Lower leg skin (tissue), 4 donors: ENCODE data around the gene DGKH. TPM values are rescaled to one million over a fixed set of nuclear protein-coding genes. Genes with fewer than 3 reads are reported as not detected.

ENCODE experiments used
- DNase-seq, 2 donors: peaks; one replicate each; pipeline ENCODE4 v3.0.0-alpha.2; 2019; ENCODE audit warnings: low spot score in 2 of 2
- H3K4me3 ChIP-seq: fragments of 200-600 bp; sonication (generic); 2 replicates; pipeline ENCODE4 v1.5.1; 2017; ENCODE audit warnings: mild to moderate bottlenecking, low read depth; ENCODE audit not compliant: poor library complexity, severe bottlenecking
- POLR2A ChIP-seq, 2 donors: fragments of 450-650 bp; IDR thresholded peaks; one replicate each; pipeline ENCODE4 v1.6.1; 2016 to 2017; ENCODE audit warnings: antibody characterized with exemption in 2 of 2, mild to moderate bottlenecking in 1 of 2, moderate library complexity in 1 of 2
- WGBS, 2 donors: methylation state at CpG; one replicate each; pipeline ENCODE4 v1.1.5; 2018; 5-methylcytosine and 5-hydroxymethylcytosine counted together
- intact Hi-C: fragments of 100-400 bp; cut with DNase I; formaldehyde crosslinking; loops from one replicate; pipeline ENCODE4 v1.15.0; 2023; ENCODE audit warnings: low total_unique reads
- total RNA-seq, 4 donors: library from RNA; depleted of rRNA; stranded (reverse); fragments of >200 nt; gene quantifications; one replicate each; pipeline ENCODE4 v1.1.0, GENCODE V29; 2016
- TF ChIP-seq, protein P1 (sequence below), 3 donors: fragments of 450-650 bp; IDR thresholded peaks; one replicate each; pipeline ENCODE4 v1.5.1; 2016; ENCODE audit warnings: antibody characterized with exemption in 3 of 3, mild to moderate bottlenecking in 3 of 3, moderate library complexity in 2 of 3

Gene DGKH
- total RNA-seq, 4 donors from 2014 or later = 8.8 to 17.0 (median 10.9) TPM

DNA sequence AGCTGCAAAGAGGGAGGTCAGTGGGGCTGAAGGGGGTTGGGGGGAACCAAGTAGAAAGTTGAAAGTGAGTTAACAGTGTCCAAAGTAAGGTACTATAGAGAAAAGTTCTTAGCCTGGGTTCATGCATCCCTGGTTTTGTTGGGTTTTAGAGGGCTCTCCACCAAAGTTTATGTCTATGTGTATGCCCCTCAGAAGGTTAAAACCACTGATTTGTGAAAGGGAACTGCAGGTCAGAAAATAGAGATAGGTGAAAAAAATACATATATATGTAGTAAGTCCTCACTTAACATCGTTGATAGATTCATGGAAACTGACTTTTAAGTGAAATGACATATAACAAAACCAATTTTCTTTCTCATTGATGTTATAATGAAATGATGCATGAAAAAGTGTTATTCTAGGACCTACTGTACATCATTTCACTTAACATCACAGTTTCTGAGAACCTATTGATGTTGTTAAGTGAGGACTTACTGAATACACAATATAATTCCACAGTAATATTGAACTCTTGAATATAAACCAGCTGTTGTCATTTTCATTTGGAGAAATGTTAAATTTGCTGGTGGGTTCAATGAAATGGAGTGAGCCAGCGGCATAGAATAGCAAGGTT, 9.6 kb downstream of the DGKH start:
- intact Hi-C loops = no loop called here
- TF ChIP-seq, protein P1, sequence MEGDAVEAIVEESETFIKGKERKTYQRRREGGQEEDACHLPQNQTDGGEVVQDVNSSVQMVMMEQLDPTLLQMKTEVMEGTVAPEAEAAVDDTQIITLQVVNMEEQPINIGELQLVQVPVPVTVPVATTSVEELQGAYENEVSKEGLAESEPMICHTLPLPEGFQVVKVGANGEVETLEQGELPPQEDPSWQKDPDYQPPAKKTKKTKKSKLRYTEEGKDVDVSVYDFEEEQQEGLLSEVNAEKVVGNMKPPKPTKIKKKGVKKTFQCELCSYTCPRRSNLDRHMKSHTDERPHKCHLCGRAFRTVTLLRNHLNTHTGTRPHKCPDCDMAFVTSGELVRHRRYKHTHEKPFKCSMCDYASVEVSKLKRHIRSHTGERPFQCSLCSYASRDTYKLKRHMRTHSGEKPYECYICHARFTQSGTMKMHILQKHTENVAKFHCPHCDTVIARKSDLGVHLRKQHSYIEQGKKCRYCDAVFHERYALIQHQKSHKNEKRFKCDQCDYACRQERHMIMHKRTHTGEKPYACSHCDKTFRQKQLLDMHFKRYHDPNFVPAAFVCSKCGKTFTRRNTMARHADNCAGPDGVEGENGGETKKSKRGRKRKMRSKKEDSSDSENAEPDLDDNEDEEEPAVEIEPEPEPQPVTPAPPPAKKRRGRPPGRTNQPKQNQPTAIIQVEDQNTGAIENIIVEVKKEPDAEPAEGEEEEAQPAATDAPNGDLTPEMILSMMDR (IDR thresholded peaks at IDR 0.05) = no peak
- no peak for TF ChIP-seq POLR2A (IDR thresholded peaks at IDR 0.05)
- no peak overlapping the region for H3K4me3 ChIP-seq
- DNase-seq = no peak
- 97 to 99% methylated on average over 2 of the region's 2 CpGs for WGBS, 2 donors

- intact Hi-C loops = no loop called here
- no peak for TF ChIP-seq POLR2A (IDR thresholded peaks at IDR 0.05)
- TF ChIP-seq, protein P1 (IDR thresholded peaks at IDR 0.05) = no peak
- no peak for DNase-seq
- H3K4me3 ChIP-seq = no peak overlapping the region
Observed at GRCh38 chr13:42061943-42062342, 13.5 kb downstream of the DGKH start.

GRCh38 chr13:42063105-42063504, 14.7 kb downstream of the DGKH start:
- H3K4me3 ChIP-seq = no peak overlapping the region
- TF ChIP-seq POLR2A (IDR thresholded peaks at IDR 0.05) = no peak
- TF ChIP-seq, protein P1 (IDR thresholded peaks at IDR 0.05) = no peak
- DNase-seq = no peak
- 92 to 94% methylated on average over 2 of the region's 2 CpGs for WGBS, 2 donors
- intact Hi-C loops = no loop called here

- no peak for DNase-seq
Observed at GRCh38 chr13:42064259-42064658, 15.8 kb downstream of the DGKH start.

DNA sequence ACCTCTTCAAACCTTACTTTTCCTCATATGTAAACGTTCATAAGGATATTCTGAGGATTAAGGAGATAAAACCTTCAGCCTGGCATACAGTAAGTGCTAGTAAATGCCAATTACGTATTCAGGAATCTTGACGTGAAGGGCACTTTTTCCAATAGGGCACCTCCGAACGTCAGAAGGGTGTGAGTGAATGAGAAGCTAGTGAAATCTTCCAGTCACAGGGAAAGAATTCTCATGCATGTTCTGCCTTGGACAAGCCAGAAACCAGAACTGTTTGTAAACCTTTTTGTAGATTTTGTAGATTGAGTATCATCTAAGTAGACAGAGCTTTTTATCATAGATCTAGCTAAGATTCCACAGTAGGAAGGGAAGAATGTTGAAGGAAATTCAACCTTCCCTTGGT, 16.5 kb downstream of the DGKH start:
- TF ChIP-seq, protein P1 (IDR thresholded peaks at IDR 0.05) = no peak
- no peak for TF ChIP-seq POLR2A (IDR thresholded peaks at IDR 0.05)
- no peak for DNase-seq
- WGBS, 2 donors = 86 to 87% methylated on average over 5 of the region's 5 CpGs
- intact Hi-C loops = no loop called here
- no peak overlapping the region for H3K4me3 ChIP-seq

More at GRCh38 chr13:42064259-42064658, 15.8 kb downstream of the DGKH start:
- WGBS, 2 donors = 68 to 73% methylated on average over 6 of the region's 6 CpGs
- TF ChIP-seq POLR2A (IDR thresholded peaks at IDR 0.05) = no peak
- H3K4me3 ChIP-seq = no peak overlapping the region
- intact Hi-C loops = no loop called here

- no peak overlapping the region for H3K4me3 ChIP-seq
- TF ChIP-seq POLR2A (IDR thresholded peaks at IDR 0.05) = no peak
- TF ChIP-seq, protein P1 (IDR thresholded peaks at IDR 0.05) = no peak
- intact Hi-C loops = no loop called here
- WGBS, 2 donors = 93% methylated on average over 4 of the region's 4 CpGs
- no peak for DNase-seq
Observed at GRCh38 chr13:42065414-42065813, 17.0 kb downstream of the DGKH start.
